ENCODE measurements around the gene PTPN4. TPM values are rescaled to one million over a fixed set of nuclear protein-coding genes. Genes with fewer than 3 reads are reported as not detected.

PTPN4 gene
- total and polyA plus RNA-seq, 9 donors, result 3.4 to 45.7 (median 35.2) TPM

- Histone ChIP-seq H3K4me3 (no peak overlapping the region), H3K36me3 (no peaks in the 10 kb centered on the region), H3K27me3 (no peaks in the 10 kb centered on the region), H3K27ac (no peak overlapping the region), H3K9me3 (no peaks in the 10 kb centered on the region), H3K4me1 (ENCODE audit: insufficient read depth) (no peaks in the 10 kb centered on the region)
- intact Hi-C loops (cut with DNase I), result loop anchor here in 2 of 4 donors (10.0 kb wide), 3 partner anchors 52 to 348 kb away; no protein-coding TSS in a partner anchor
- WGBS, 3 donors, result 65 to 76% (median 66%) methylated on average over 5 of the region's 5 CpGs
- no peak for DNase-seq
- TF ChIP-seq EP300 (IDR thresholded peaks at IDR 0.05) (no peak), POLR2A (IDR thresholded peaks at IDR 0.05) (no peak)
- TF ChIP-seq, protein P1, sequence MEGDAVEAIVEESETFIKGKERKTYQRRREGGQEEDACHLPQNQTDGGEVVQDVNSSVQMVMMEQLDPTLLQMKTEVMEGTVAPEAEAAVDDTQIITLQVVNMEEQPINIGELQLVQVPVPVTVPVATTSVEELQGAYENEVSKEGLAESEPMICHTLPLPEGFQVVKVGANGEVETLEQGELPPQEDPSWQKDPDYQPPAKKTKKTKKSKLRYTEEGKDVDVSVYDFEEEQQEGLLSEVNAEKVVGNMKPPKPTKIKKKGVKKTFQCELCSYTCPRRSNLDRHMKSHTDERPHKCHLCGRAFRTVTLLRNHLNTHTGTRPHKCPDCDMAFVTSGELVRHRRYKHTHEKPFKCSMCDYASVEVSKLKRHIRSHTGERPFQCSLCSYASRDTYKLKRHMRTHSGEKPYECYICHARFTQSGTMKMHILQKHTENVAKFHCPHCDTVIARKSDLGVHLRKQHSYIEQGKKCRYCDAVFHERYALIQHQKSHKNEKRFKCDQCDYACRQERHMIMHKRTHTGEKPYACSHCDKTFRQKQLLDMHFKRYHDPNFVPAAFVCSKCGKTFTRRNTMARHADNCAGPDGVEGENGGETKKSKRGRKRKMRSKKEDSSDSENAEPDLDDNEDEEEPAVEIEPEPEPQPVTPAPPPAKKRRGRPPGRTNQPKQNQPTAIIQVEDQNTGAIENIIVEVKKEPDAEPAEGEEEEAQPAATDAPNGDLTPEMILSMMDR (IDR thresholded peaks at IDR 0.05), result no peak
Observed at GRCh38 chr2:119826370-119826961, 66.7 kb downstream of the PTPN4 start.

- H3K4me3 ChIP-seq, result no peak overlapping the region
- H3K27ac ChIP-seq, result no peak overlapping the region
- H3K4me1 ChIP-seq (ENCODE audit: insufficient read depth), result no peaks in the 10 kb centered on the region
- intact Hi-C loops (cut with DNase I), result loop anchor here in 2 of 4 donors (10.0 kb wide), 3 partner anchors 53 to 347 kb away; no protein-coding TSS in a partner anchor
- no peaks in the 10 kb centered on the region for H3K9me3 ChIP-seq
- no peaks in the 10 kb centered on the region for H3K36me3 ChIP-seq
- DNase-seq, result no peak
- 74 to 78% (median 78%) methylated on average over 5 of the region's 5 CpGs for WGBS, 3 donors
- TF ChIP-seq POLR2A (IDR thresholded peaks at IDR 0.05) (no peak), EP300 (IDR thresholded peaks at IDR 0.05) (no peak)
- TF ChIP-seq, protein P1 (IDR thresholded peaks at IDR 0.05), result no peak
- H3K27me3 ChIP-seq, result no peaks in the 10 kb centered on the region
Observed at GRCh38 chr2:119827866-119828507, 68.3 kb downstream of the PTPN4 start.

- Histone ChIP-seq H3K4me1 (ENCODE audit: insufficient read depth) (peaks cover 2% of the 10 kb centered on the region), H3K4me3 (no peak overlapping the region), H3K27me3 (no peaks in the 10 kb centered on the region), H3K36me3 (no peaks in the 10 kb centered on the region), H3K9me3 (no peaks in the 10 kb centered on the region), H3K27ac (no peak overlapping the region)
- TF ChIP-seq EP300 (IDR thresholded peaks at IDR 0.05) (no peak), POLR2A (IDR thresholded peaks at IDR 0.05) (no peak)
- TF ChIP-seq, protein P1 (IDR thresholded peaks at IDR 0.05), result no peak
- intact Hi-C loops (cut with DNase I), result no loop called here
- 88 to 92% (median 92%) methylated on average over 21 to 22 of the region's 22 CpGs for WGBS, 3 donors
- DNase-seq, result no peak
Observed at GRCh38 chr2:119836455-119837142, 76.9 kb downstream of the PTPN4 start.

GRCh38 chr2:119837350-119837749 is 77.6 kb downstream of the PTPN4 start:
- intact Hi-C loops (cut with DNase I), result no loop called here
- Histone ChIP-seq H3K27ac (no peak overlapping the region), H3K4me3 (no peak overlapping the region), H3K9me3 (no peaks in the 10 kb centered on the region), H3K27me3 (no peaks in the 10 kb centered on the region), H3K4me1 (ENCODE audit: insufficient read depth) (peaks cover 2% of the 10 kb centered on the region), H3K36me3 (no peaks in the 10 kb centered on the region)
- no peak for DNase-seq
- 90 to 95% (median 90%) methylated on average over 12 of the region's 12 CpGs for WGBS, 3 donors
- TF ChIP-seq, protein P1 (IDR thresholded peaks at IDR 0.05), result no peak
- TF ChIP-seq POLR2A (IDR thresholded peaks at IDR 0.05), result no peak

Data from ovary (tissue), 9 donors.